GM13976 (cell line): ENCODE measurements around the gene NR6A1.
A peak's percentile ranks its signal among the peaks of the same experiment; 100 is the strongest.

Experiments
- DNase-seq: peaks from one replicate; pipeline ENCODE4 v3.0.0; 2012; ENCODE audit warnings: low spot score
- in situ Hi-C: fragments of 300-500 bp; cut with MboI; formaldehyde crosslinking; loops from one replicate; pipeline ENCODE4 v1.12.0; 2022; ENCODE audit warnings: low sequenced_read_pairs, mixed read lengths, inconsistent platforms; ENCODE audit not compliant: unreplicated experiment
- TF ChIP-seq, protein P1 (sequence below): IDR thresholded peaks from 2 replicates; pipeline ENCODE4 v1.5.1; 2012; ENCODE audit warnings: borderline replicate concordance, mild to moderate bottlenecking; ENCODE audit not compliant: insufficient read depth; ENCODE audit errors: extremely low read depth, missing control alignments, control extremely low read depth

Gene NR6A1

DNA sequence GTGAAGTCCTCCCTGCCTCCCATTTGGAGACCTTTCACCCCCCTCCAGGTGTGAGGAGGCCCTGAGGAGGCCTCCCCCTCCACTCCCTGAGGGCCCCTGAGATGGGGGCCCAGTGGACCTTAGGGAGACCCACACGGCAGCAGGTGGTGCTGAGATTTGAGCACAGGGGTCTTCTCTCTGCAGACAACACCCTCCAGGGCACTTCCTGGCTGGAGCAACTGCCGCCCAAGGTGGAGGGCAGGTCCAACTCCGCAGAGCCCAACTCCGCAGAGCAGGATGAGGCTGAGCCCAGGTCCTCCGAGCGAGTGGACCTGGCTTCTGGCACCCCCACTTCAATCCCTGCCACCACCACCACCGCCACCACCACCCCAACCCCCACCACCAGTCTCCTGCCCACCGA is 32.8 kb upstream of the NR6A1 start:
- in situ Hi-C loops: no loop called here
- DNase-seq: no peak
- TF ChIP-seq, protein P1, sequence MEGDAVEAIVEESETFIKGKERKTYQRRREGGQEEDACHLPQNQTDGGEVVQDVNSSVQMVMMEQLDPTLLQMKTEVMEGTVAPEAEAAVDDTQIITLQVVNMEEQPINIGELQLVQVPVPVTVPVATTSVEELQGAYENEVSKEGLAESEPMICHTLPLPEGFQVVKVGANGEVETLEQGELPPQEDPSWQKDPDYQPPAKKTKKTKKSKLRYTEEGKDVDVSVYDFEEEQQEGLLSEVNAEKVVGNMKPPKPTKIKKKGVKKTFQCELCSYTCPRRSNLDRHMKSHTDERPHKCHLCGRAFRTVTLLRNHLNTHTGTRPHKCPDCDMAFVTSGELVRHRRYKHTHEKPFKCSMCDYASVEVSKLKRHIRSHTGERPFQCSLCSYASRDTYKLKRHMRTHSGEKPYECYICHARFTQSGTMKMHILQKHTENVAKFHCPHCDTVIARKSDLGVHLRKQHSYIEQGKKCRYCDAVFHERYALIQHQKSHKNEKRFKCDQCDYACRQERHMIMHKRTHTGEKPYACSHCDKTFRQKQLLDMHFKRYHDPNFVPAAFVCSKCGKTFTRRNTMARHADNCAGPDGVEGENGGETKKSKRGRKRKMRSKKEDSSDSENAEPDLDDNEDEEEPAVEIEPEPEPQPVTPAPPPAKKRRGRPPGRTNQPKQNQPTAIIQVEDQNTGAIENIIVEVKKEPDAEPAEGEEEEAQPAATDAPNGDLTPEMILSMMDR: no peak

DNA sequence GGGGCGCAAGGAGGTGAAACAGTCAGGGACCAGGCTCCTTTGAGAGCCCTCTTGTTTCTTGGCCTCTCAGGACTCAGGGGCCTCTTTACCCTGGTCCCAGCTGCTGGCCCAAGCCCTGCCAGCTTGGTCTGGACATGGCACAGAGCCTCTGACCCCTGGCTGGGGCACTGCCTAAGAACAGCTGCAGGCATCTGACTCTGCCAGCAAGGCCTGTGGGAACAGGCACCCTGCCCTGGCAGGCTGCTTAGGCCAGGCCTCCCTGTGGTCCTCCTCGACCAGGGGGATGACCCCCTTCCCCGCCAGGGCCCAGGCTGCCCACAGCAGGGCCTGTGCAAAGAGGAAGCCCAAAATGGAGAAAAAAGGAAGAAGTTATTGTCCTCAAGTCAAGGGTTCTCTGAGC is 31.3 kb upstream of the NR6A1 start:
- in situ Hi-C loops: no loop called here
- DNase-seq: no peak
- TF ChIP-seq, protein P1: no peak

DNA sequence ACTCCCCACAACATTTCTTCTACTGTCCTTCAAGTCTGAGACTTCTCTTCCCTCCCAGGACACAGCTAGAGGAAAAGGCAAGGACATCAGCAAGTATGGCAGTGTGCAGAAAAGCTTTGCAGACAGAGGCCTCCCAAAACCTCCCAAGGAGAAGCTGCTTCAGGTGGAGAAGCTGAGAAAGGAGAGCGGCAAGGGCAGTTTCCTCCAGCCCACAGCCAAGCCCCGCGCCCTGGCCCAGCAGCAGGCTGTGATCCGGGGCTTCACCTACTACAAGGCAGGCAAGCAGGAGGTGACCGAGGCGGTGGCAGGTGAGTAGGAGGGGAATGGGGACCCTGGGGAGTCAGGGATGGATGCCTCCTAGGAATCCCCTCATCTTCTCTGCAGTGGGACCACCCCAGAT is 30.2 kb upstream of the NR6A1 start:
- in situ Hi-C loops: no loop called here
- DNase-seq: no peak
- TF ChIP-seq, protein P1: no peak

- DNase-seq: peak; percentile 76
- TF ChIP-seq, protein P1: no peak
- in situ Hi-C loops: no loop called here
Observed at GRCh38 chr9:124800306-124801259, 29.5 kb upstream of the NR6A1 start.

GRCh38 chr9:124799274-124800006 is 28.3 kb upstream of the NR6A1 start:
- TF ChIP-seq, protein P1: no peak
- DNase-seq: no peak
- in situ Hi-C loops: loop anchor here (25.0 kb wide), 1 partner anchor 563 kb away; no protein-coding TSS in a partner anchor

DNA sequence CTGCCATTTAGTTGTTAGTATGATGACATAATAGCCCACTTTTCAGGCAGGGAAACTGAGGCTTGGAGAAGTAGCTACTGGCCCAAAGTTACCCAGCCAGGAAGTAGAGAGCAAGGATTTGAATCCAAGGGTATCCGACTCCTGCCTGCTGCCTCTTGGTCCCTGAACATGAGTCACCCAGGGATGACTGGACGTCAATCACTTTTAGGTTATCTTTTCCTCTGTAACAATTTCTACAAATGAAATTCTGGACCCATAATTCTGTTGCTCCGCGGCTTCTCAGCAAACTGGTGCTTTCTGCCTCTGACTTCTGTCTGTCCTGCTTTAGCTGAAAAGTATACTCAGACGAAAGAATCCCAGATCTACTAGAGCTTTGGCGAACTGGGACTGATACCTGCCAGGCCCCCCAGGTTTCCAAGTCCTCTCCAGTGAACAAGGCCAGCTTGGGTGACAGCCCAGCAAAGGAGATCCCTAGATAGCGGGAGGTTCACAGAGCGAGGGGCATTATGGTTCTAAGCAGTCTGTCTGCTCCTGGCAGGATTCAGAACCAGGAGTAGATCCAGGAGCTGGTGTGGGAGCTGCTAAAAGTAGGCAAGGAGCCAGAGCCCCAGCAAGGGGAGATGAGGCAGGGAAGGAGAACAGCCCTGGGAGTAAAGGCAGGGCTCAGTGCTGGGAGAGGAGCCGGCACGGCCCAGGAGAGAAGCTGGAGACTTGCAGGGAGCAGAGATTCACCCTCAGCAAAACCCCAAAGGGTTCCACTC is 26.4 kb upstream of the NR6A1 start:
- in situ Hi-C loops: loop anchor here (25.0 kb wide), 1 partner anchor 565 kb away; no protein-coding TSS in a partner anchor
- DNase-seq: no peak
- TF ChIP-seq, protein P1: no peak
